Ovary (tissue), 9 donors: ENCODE measurements around the gene AFF1. TPM values are rescaled to one million over a fixed set of nuclear protein-coding genes. Genes with fewer than 3 reads are reported as not detected.
"Not testable (repeated sequence)": the region's sequence is repeated elsewhere in the genome, so short reads cannot be mapped to it uniquely, and the experiment has no call there.

Experiments
- DNase-seq, 5 donors: peaks; one replicate each; pipeline ENCODE4 v3.0.0-alpha.2; 2019 to 2020
- H3K27ac ChIP-seq, 2 donors: fragments of 200-600 bp; one replicate each; pipeline versions ENCODE4 v1.5.1 to v1.8.0; 2019 to 2022
- H3K27me3 ChIP-seq: fragments of 200-600 bp; one replicate; pipeline ENCODE4 v1.8.0; 2022
- H3K36me3 ChIP-seq: fragments of 200-600 bp; sonication (generic); one replicate; pipeline ENCODE4 v1.5.1; 2019
- H3K4me1 ChIP-seq: one replicate; pipeline ENCODE4 v1.8.1; 2013; ENCODE audit warnings: mild to moderate bottlenecking, moderate library complexity; ENCODE audit not compliant: insufficient read depth
- H3K4me3 ChIP-seq: fragments of 200-600 bp; sonication (generic); one replicate; pipeline ENCODE4 v1.5.1; 2017
- H3K9me3 ChIP-seq, 2 donors: fragments of 200-600 bp in 1 of 2; sonication (generic) in 1 of 2; one replicate each; pipeline versions ENCODE4 v1.5.1 to v1.8.1; 2013 to 2019; ENCODE audit warnings: mild to moderate bottlenecking in 1 of 2, moderate library complexity in 1 of 2
- EP300 ChIP-seq: sonication (generic); formaldehyde crosslinking; IDR thresholded peaks from one replicate; pipeline ENCODE4 v1.6.1; 2017; ENCODE audit warnings: antibody characterized with exemption
- POLR2A ChIP-seq: fragments of 450-650 bp; IDR thresholded peaks from one replicate; pipeline ENCODE4 v1.6.1; 2017; ENCODE audit warnings: antibody characterized with exemption, mild to moderate bottlenecking, moderate library complexity
- WGBS, 3 donors: extraction: QIAGEN DNeasy Blood & Tissue Kit in 1 of 3; methylation state at CpG; one replicate each; pipeline versions ENCODE4 v1.1.5 to v1.1.7; 2013 to 2017; 5-methylcytosine and 5-hydroxymethylcytosine counted together
- intact Hi-C, 4 donors: fragments of 100-400 bp; cut with DNase I; formaldehyde crosslinking; loops; one replicate each; pipeline versions ENCODE4 v1.11.0 to v1.15.1; 2022 to 2023
- polyA plus RNA-seq, 2 donors: library from polyadenylated mRNA; stranded (reverse); fragments of 200-250 nt in 1 of 2; fragments of 350-450 nt in 1 of 2; fragmentation: Illumina TruSeq in 1 of 2; extraction: RNeasy Lipid Tissue Mini Kit (QIAGEN cat#74804) in 1 of 2; gene quantifications; one replicate each; pipeline ENCODE4 v1.2.3, GENCODE V29; 2013 to 2014
- total RNA-seq, 7 donors: library from RNA; depleted of rRNA in 2 of 7; stranded (reverse); fragments of >200 nt in 2 of 7; fragmentation: NEBNext Ultra II Directional in 3 of 7; extraction: Animal tissue kit (Norgen Biotek cat#: 25700) in 3 of 7; gene quantifications; one replicate each; pipeline versions ENCODE4 v1.1.0 to v1.2.4, GENCODE V29; 2016 to 2023
- TF ChIP-seq, protein P1 (sequence below), 3 donors: fragments of 450-650 bp in 2 of 3; fragments of 200-600 bp in 1 of 3; IDR thresholded peaks; one replicate each; pipeline versions ENCODE4 v1.5.1 to v1.8.0; 2016 to 2022; ENCODE audit warnings: antibody characterized with exemption in 3 of 3, mild to moderate bottlenecking in 1 of 3
- donor health status: DM: no; HTN: no; CAD: no; lungs with moderate emphysema.
- donor health status: DM: no; HTN: no; CAD: no.
- donor health status: Bipolar disorder and iron deficiency.
- donor health status: DM: yes; HTN: yes; CAD: no.
- donor health status: DM: no; HTN: no; CAD: no.
- donor health status: DM: yes; HTN: yes; CAD: no.

The AFF1 gene
- total and polyA plus RNA-seq, 9 donors = 26.0 to 107 (median 76.7) TPM

DNA sequence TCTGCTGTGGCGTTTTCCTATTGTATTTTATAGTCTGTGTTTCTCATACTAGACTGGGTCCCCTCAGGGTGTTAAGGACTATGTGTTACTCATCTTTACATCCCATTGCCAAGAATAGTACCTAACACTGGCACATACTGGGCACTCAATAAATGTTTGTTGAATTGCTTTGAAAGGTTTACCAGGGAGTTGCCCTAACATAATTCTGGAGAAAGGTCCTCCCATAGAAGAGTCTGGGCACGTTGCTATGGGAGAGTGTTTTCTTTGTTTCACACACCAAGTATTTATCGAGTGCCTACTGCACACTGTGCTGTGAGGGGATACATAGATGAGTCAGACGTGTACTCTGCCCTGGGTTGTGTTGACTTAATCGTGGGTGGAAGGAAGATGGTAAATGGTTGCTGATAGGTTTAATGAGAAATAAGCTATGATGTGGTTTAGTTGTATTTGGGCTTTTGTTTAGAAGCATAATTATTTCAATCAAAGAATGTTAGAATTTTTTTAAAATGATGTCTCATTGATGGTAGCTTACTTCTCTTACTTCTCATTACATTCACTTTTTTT lies 42.9 kb downstream of the AFF1 start:
- Histone ChIP-seq H3K27me3 (no peaks in the 10 kb centered on the region), H3K4me1 (peaks cover 4% of the 10 kb centered on the region), H3K27ac (no peak overlapping the region), H3K4me3 (no peak overlapping the region), H3K9me3 (no peaks in the 10 kb centered on the region), H3K36me3 (no peaks in the 10 kb centered on the region)
- intact Hi-C loops = no loop called here
- TF ChIP-seq POLR2A (no peak), EP300 (no peak)
- TF ChIP-seq, protein P1, sequence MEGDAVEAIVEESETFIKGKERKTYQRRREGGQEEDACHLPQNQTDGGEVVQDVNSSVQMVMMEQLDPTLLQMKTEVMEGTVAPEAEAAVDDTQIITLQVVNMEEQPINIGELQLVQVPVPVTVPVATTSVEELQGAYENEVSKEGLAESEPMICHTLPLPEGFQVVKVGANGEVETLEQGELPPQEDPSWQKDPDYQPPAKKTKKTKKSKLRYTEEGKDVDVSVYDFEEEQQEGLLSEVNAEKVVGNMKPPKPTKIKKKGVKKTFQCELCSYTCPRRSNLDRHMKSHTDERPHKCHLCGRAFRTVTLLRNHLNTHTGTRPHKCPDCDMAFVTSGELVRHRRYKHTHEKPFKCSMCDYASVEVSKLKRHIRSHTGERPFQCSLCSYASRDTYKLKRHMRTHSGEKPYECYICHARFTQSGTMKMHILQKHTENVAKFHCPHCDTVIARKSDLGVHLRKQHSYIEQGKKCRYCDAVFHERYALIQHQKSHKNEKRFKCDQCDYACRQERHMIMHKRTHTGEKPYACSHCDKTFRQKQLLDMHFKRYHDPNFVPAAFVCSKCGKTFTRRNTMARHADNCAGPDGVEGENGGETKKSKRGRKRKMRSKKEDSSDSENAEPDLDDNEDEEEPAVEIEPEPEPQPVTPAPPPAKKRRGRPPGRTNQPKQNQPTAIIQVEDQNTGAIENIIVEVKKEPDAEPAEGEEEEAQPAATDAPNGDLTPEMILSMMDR (IDR thresholded peaks at IDR 0.05) = no peak
- no peak for DNase-seq
- 69 to 81% (median 78%) methylated on average over 5 of the region's 5 CpGs for WGBS, 3 donors

DNA sequence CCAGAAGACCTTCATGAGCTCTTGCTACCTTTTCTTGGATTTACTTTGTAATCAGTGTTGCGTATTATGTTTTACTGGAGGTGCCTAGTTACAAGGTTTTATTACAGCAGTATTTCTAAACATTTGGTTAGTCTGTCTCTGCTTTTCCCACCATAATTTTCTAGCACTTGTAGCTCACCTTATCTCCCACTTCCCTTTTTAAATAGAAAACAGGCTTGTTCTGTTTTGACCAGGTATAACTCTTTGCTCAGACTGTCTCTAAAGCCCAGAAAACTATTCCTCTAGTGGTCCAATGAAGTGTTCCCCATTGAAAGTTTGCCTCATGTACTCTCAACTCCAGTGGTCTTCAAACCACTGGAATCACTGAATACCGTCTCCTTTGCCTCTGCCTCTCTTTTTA lies 43.9 kb downstream of the AFF1 start:
- H3K27me3 ChIP-seq = no peaks in the 10 kb centered on the region
- intact Hi-C loops = no loop called here
- no peak for DNase-seq
- no peaks in the 10 kb centered on the region for H3K36me3 ChIP-seq
- no peaks in the 10 kb centered on the region for H3K9me3 ChIP-seq
- WGBS, 3 donors = 45 to 49% (median 48%) methylated on average over 2 of the region's 2 CpGs
- no peaks in the 10 kb centered on the region for H3K4me1 ChIP-seq
- H3K4me3 ChIP-seq = no peak overlapping the region
- no peak for TF ChIP-seq POLR2A
- no peak for TF ChIP-seq EP300
- TF ChIP-seq, protein P1 (IDR thresholded peaks at IDR 0.05) = no peak
- H3K27ac ChIP-seq = no peak overlapping the region

- Histone ChIP-seq H3K9me3 (no peaks in the 10 kb centered on the region), H3K36me3 (no peaks in the 10 kb centered on the region), H3K27me3 (no peaks in the 10 kb centered on the region), H3K4me3 (no peak overlapping the region), H3K27ac (no peak overlapping the region), H3K4me1 (no peaks in the 10 kb centered on the region)
- TF ChIP-seq POLR2A (no peak), EP300 (no peak)
- TF ChIP-seq, protein P1 (IDR thresholded peaks at IDR 0.05) = no peak
- intact Hi-C loops = no loop called here
- WGBS, 3 donors = 96 to 98% (median 98%) methylated on average over 2 of the region's 2 CpGs
- DNase-seq = no peak
Measured at GRCh38 chr4:86980230-86980629, 45.4 kb downstream of the AFF1 start.

- TF ChIP-seq POLR2A (no peak), EP300 (no peak)
- TF ChIP-seq, protein P1 (IDR thresholded peaks at IDR 0.05) = no peak
- no peaks in the 10 kb centered on the region for H3K27me3 ChIP-seq
- WGBS, 3 donors = 91 to 92% (median 92%) methylated on average over 5 of the region's 5 CpGs
- intact Hi-C loops = no loop called here
- no peaks in the 10 kb centered on the region for H3K4me1 ChIP-seq
- no peaks in the 10 kb centered on the region for H3K9me3 ChIP-seq
- no peak for DNase-seq
- H3K36me3 ChIP-seq = no peaks in the 10 kb centered on the region
- no peak overlapping the region for H3K4me3 ChIP-seq
- no peak overlapping the region for H3K27ac ChIP-seq
Measured at GRCh38 chr4:86981789-86982188, 47.0 kb downstream of the AFF1 start.

DNA sequence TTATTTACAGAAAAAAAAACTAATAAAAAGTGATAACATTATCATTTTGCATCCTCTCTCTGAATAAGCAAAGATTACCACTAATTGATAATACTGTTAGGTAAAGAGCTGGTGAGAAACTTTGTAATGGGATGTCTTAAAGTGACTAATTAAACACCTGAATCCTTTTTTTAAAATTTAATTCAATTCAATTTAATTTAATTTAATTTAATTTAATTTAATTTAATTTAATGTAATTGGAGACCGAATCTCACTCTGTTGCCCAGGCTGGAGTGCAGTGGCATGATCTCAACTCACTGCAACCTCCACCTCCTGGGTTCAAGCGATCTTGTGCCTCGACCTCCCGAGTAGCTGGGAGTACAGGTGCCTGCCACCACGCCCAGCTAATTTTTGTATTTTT lies 51.0 kb downstream of the AFF1 start:
- 96 to 98% (median 96%) methylated on average over 5 of the region's 5 CpGs for WGBS, 3 donors
- DNase-seq, H3K4me3 ChIP-seq, H3K27me3 ChIP-seq, H3K36me3 ChIP-seq, H3K9me3 ChIP-seq, intact Hi-C loops, H3K4me1 ChIP-seq, H3K27ac ChIP-seq: not testable (repeated sequence)

GRCh38 chr4:86989658-86990057 lies 54.8 kb downstream of the AFF1 start:
- H3K9me3 ChIP-seq, H3K36me3 ChIP-seq, H3K27ac ChIP-seq, H3K4me1 ChIP-seq, H3K27me3 ChIP-seq, H3K4me3 ChIP-seq, intact Hi-C loops, DNase-seq: not testable (repeated sequence)
- WGBS, 3 donors = 92 to 95% (median 95%) methylated on average over 3 of the region's 3 CpGs
